ENCODE data around the gene EHF.

The EHF gene

GRCh38 chr11:34640924-34641275, 20.0 kb downstream of the EHF start:
- H3K79me2 ChIP-seq (ENCODE audit: control insufficient read depth, low read length) = no peaks in the 10 kb centered on the region
- H3K4me1 ChIP-seq (ENCODE audit: control insufficient read depth, low read length) = no peaks in the 10 kb centered on the region
- H3F3A ChIP-seq (ENCODE audit: control insufficient read depth, insufficient read depth) = no peaks in the 10 kb centered on the region
- no peaks in the 10 kb centered on the region for H3K36me3 ChIP-seq (ENCODE audit: control insufficient read depth, low read length)
- H3K4me2 ChIP-seq (ENCODE audit: low read length) = no peak overlapping the region
- H3K4me3 ChIP-seq (ENCODE audit: low read length) = no peak overlapping the region
- no peaks in the 10 kb centered on the region for H4K20me1 ChIP-seq (ENCODE audit: control insufficient read depth, insufficient read depth, low read depth, low read length)
- no peaks in the 10 kb centered on the region for H3K9me3 ChIP-seq (ENCODE audit: control insufficient read depth, insufficient read depth, low read length)
- no peak overlapping the region for H3K27ac ChIP-seq (ENCODE audit: low read depth, low read length)
- H3K9me2 ChIP-seq (replicated peaks; ENCODE audit: control insufficient read depth, low read length) = no peaks in the 10 kb centered on the region
- H3K27me3 ChIP-seq (ENCODE audit: control insufficient read depth, low read length) = 0 out of 2 replicates have a peak, but pooled peaks cover 2% of the 10 kb centered on the region
- TF ChIP-seq EZH2phosphoT487 (IDR thresholded peaks at IDR 0.05; ENCODE audit: borderline replicate concordance, low read length) (no peak), CTCF (IDR thresholded peaks at IDR 0.05; ENCODE audit: low read depth, low read length, poor library complexity, severe bottlenecking) (no peak)

- Histone ChIP-seq H3K9me3 (ENCODE audit: control insufficient read depth, insufficient read depth, low read length) (no peaks in the 10 kb centered on the region), H3K4me1 (ENCODE audit: control insufficient read depth, low read length) (no peaks in the 10 kb centered on the region), H3K27ac (ENCODE audit: low read depth, low read length) (no peak overlapping the region), H3K36me3 (ENCODE audit: control insufficient read depth, low read length) (no peaks in the 10 kb centered on the region), H3K4me3 (ENCODE audit: low read length) (no peak overlapping the region), H3F3A (ENCODE audit: control insufficient read depth, insufficient read depth) (no peaks in the 10 kb centered on the region), H3K4me2 (ENCODE audit: low read length) (no peak overlapping the region), H3K79me2 (ENCODE audit: control insufficient read depth, low read length) (no peaks in the 10 kb centered on the region), H3K27me3 (ENCODE audit: control insufficient read depth, low read length) (0 out of 2 replicates have a peak, but pooled peaks cover 2% of the 10 kb centered on the region), H3K9me2 (replicated peaks; ENCODE audit: control insufficient read depth, low read length) (no peaks in the 10 kb centered on the region), H4K20me1 (ENCODE audit: control insufficient read depth, insufficient read depth, low read depth, low read length) (no peaks in the 10 kb centered on the region)
- no peak for TF ChIP-seq EZH2phosphoT487 (IDR thresholded peaks at IDR 0.05; ENCODE audit: borderline replicate concordance, low read length)
- TF ChIP-seq CTCF (IDR thresholded peaks at IDR 0.05; ENCODE audit: low read depth, low read length, poor library complexity, severe bottlenecking) = no peak
These were observed 20.6 kb downstream of the EHF start for GRCh38 chr11:34641456-34641855.

GRCh38 chr11:34642001-34642554, 21.2 kb downstream of the EHF start:
- Histone ChIP-seq H3K79me2 (ENCODE audit: control insufficient read depth, low read length) (no peaks in the 10 kb centered on the region), H3K27me3 (ENCODE audit: control insufficient read depth, low read length) (0 out of 2 replicates have a peak, but pooled peaks cover 2% of the 10 kb centered on the region), H3K9me3 (ENCODE audit: control insufficient read depth, insufficient read depth, low read length) (no peaks in the 10 kb centered on the region), H3K4me2 (ENCODE audit: low read length) (no peak overlapping the region), H3K4me1 (ENCODE audit: control insufficient read depth, low read length) (no peaks in the 10 kb centered on the region), H3K4me3 (ENCODE audit: low read length) (no peak overlapping the region), H3K27ac (ENCODE audit: low read depth, low read length) (no peak overlapping the region), H3K9me2 (replicated peaks; ENCODE audit: control insufficient read depth, low read length) (no peaks in the 10 kb centered on the region), H3F3A (ENCODE audit: control insufficient read depth, insufficient read depth) (no peaks in the 10 kb centered on the region), H3K36me3 (ENCODE audit: control insufficient read depth, low read length) (no peaks in the 10 kb centered on the region), H4K20me1 (ENCODE audit: control insufficient read depth, insufficient read depth, low read depth, low read length) (no peaks in the 10 kb centered on the region)
- no peak for TF ChIP-seq CTCF (IDR thresholded peaks at IDR 0.05; ENCODE audit: low read depth, low read length, poor library complexity, severe bottlenecking)
- no peak for TF ChIP-seq EZH2phosphoT487 (IDR thresholded peaks at IDR 0.05; ENCODE audit: borderline replicate concordance, low read length)

Data from DOHH2 (cell line).